ENCODE results near the gene UHRF1. TPM values are rescaled to one million over a fixed set of nuclear protein-coding genes. Genes with fewer than 3 reads are reported as not detected.

The UHRF1 gene
- total RNA-seq, 2 donors from 2014 or later: 3.8 to 5.3 TPM

- no peak overlapping the region for H3K4me3 ChIP-seq
- H3K36me3 ChIP-seq: no peaks in the 10 kb centered on the region
- intact Hi-C loops (cut with DNase I): no loop called here
- TF ChIP-seq POLR2AphosphoS5 (IDR thresholded peaks at IDR 0.05) (no peak), CTCF (IDR thresholded peaks at IDR 0.05) (no peak), POLR2A (IDR thresholded peaks at IDR 0.05) (no peak)
- H3K27me3 ChIP-seq (replicated peaks; ENCODE audit: insufficient read depth): no peaks in the 10 kb centered on the region
- no peaks in the 10 kb centered on the region for H3K9me3 ChIP-seq
- 77% methylated on average over 24 of the region's 24 CpGs for WGBS
- peaks cover 46% of the 10 kb centered on the region for H3K4me1 ChIP-seq (replicated peaks)
- DNase-seq (ENCODE audit: low spot score): no peak
- H3K27ac ChIP-seq: peak overlapping the region; percentile 80 to 85
These were observed 78.5 kb downstream of the UHRF1 start for GRCh38 chr19:4987692-4988370.

DNA sequence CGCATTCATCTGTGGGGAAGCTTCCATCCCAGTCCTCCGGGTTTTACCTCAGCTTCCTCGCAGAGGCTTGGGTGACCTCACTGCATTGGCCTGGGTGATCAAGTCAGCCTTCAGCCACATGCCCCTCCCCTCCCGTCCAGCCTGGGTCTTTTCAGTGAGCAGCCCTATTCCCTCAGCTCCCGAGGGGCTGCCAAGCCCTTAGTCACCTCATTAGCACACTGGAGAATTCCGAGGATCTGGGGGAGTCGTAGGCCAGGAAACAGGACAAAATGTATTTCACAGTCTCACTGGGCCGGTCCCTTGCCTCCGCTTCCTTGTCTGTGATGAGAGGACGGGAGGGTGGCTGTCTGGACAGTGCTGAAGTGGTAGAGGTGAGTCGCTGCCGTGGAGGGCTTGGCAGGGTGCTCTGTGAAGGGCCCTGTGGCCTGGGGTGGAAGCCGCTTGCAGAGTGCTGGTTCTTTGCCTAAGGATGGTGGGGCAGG is 79.5 kb downstream of the UHRF1 start:
- Histone ChIP-seq H3K9me3 (no peaks in the 10 kb centered on the region), H3K4me3 (no peak overlapping the region), H3K36me3 (no peaks in the 10 kb centered on the region), H3K4me1 (replicated peaks) (peaks cover 43% of the 10 kb centered on the region), H3K27me3 (replicated peaks; ENCODE audit: insufficient read depth) (no peaks in the 10 kb centered on the region), H3K27ac (peak overlapping the region; percentile 80 to 85)
- TF ChIP-seq CTCF (IDR thresholded peaks at IDR 0.05): no peak
- no peak for TF ChIP-seq POLR2AphosphoS5 (IDR thresholded peaks at IDR 0.05)
- TF ChIP-seq POLR2A (IDR thresholded peaks at IDR 0.05): no peak
- 49% methylated on average over 13 of the region's 13 CpGs for WGBS
- intact Hi-C loops (cut with DNase I): no loop called here
- DNase-seq (ENCODE audit: low spot score): no peak

DNA sequence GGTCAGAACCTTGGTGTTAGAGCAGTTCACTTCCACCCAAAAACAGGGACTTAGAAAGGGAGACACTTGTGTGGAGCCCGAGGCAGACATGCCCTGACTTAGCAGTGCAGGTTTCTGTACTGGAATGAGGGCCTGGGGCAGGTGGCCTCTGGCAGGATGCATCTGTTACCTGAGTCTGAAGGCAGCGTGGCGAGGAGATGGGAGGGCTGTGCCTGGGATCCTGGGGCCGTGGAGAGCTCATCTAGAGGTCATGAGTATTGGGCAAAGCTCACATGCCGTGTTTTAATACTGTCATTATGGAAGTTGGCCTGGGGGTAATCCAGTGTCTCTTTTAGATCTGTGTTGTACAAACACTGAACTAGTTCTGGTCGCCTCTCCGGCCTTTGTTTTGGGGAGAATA is 81.0 kb downstream of the UHRF1 start:
- no peak overlapping the region for H3K4me3 ChIP-seq
- WGBS: 62% methylated on average over 7 of the region's 7 CpGs
- no peaks in the 10 kb centered on the region for H3K27me3 ChIP-seq (replicated peaks; ENCODE audit: insufficient read depth)
- no peak for DNase-seq (ENCODE audit: low spot score)
- no peak for TF ChIP-seq CTCF (IDR thresholded peaks at IDR 0.05)
- no peak for TF ChIP-seq POLR2AphosphoS5 (IDR thresholded peaks at IDR 0.05)
- TF ChIP-seq POLR2A (IDR thresholded peaks at IDR 0.05): no peak
- no peaks in the 10 kb centered on the region for H3K36me3 ChIP-seq
- peaks cover 43% of the 10 kb centered on the region for H3K4me1 ChIP-seq (replicated peaks)
- H3K27ac ChIP-seq: peak overlapping the region; percentile 80 to 85
- H3K9me3 ChIP-seq: no peaks in the 10 kb centered on the region
- intact Hi-C loops (cut with DNase I): no loop called here

GRCh38 chr19:4991538-4991937 is 82.2 kb downstream of the UHRF1 start:
- H3K4me1 ChIP-seq (replicated peaks): peaks cover 32% of the 10 kb centered on the region
- 38% methylated on average over 9 of the region's 9 CpGs for WGBS
- H3K27me3 ChIP-seq (replicated peaks; ENCODE audit: insufficient read depth): no peaks in the 10 kb centered on the region
- peak; percentile 90 for DNase-seq (ENCODE audit: low spot score)
- peak overlapping the region; percentile 80 to 85 for H3K27ac ChIP-seq
- no peaks in the 10 kb centered on the region for H3K36me3 ChIP-seq
- TF ChIP-seq CTCF (IDR thresholded peaks at IDR 0.05) (peak in 1 of 4 experiments; percentile 14), POLR2A (IDR thresholded peaks at IDR 0.05) (no peak), POLR2AphosphoS5 (IDR thresholded peaks at IDR 0.05) (peak; percentile 89)
- H3K4me3 ChIP-seq: no peak overlapping the region
- no peaks in the 10 kb centered on the region for H3K9me3 ChIP-seq
- intact Hi-C loops (cut with DNase I): no loop called here

All from prostate gland (tissue), 2 donors.